ENCODE results near the gene TAMALIN.
A peak's percentile ranks its signal among the peaks of the same experiment; 100 is the strongest.

TAMALIN gene

GRCh38 chr12:51984657-51985056, 22.1 kb upstream of the TAMALIN start:
- DNase-seq (ENCODE audit: low read depth in 2 of 2), result no peak

- no peak for DNase-seq (ENCODE audit: low read depth in 2 of 2)
These were observed 21.5 kb upstream of the TAMALIN start for GRCh38 chr12:51985154-51985835.

- DNase-seq (ENCODE audit: low read depth in 2 of 2), result no peak
These were observed 19.9 kb upstream of the TAMALIN start for GRCh38 chr12:51986834-51987233.

- DNase-seq (ENCODE audit: low read depth in 2 of 2), result no peak
These were observed 14.5 kb upstream of the TAMALIN start for GRCh38 chr12:51992246-51992645.

GRCh38 chr12:51994539-51994820, 12.3 kb upstream of the TAMALIN start:
- DNase-seq (ENCODE audit: low read depth in 2 of 2), result no peak

- no peak for DNase-seq (ENCODE audit: low read depth in 2 of 2)
These were observed 11.8 kb upstream of the TAMALIN start for GRCh38 chr12:51994959-51995358.

GRCh38 chr12:51997136-51997535, 9.6 kb upstream of the TAMALIN start:
- DNase-seq (ENCODE audit: low read depth in 2 of 2), result no peak

- DNase-seq (ENCODE audit: low read depth in 2 of 2), result no peak
These were observed 3.7 kb upstream of the TAMALIN start for GRCh38 chr12:52003016-52003550.

GRCh38 chr12:52003591-52003990, 3.2 kb upstream of the TAMALIN start:
- DNase-seq (ENCODE audit: low read depth in 2 of 2), result no peak

- DNase-seq (ENCODE audit: low read depth in 2 of 2), result no peak
These were observed 2.6 kb upstream of the TAMALIN start for GRCh38 chr12:52004042-52004648.

GRCh38 chr12:52005218-52005902, 1.4 kb upstream of the TAMALIN start:
- no peak for DNase-seq (ENCODE audit: low read depth in 2 of 2)

- DNase-seq (ENCODE audit: low read depth in 2 of 2), result peak in 1 of 2 donors; percentile 15
These were observed 643 bp upstream of the TAMALIN start for GRCh38 chr12:52005903-52006703.

GRCh38 chr12:52007158-52007921, 594 bp downstream of the TAMALIN start:
- no peak for DNase-seq (ENCODE audit: low read depth in 2 of 2)

GRCh38 chr12:52007982-52008510, 1.3 kb downstream of the TAMALIN start:
- DNase-seq (ENCODE audit: low read depth in 2 of 2), result no peak

GRCh38 chr12:52009081-52009751, 2.5 kb downstream of the TAMALIN start:
- DNase-seq (ENCODE audit: low read depth in 2 of 2), result no peak

- DNase-seq (ENCODE audit: low read depth in 2 of 2), result no peak
These were observed 3.4 kb downstream of the TAMALIN start for GRCh38 chr12:52010152-52010622.

- DNase-seq (ENCODE audit: low read depth in 2 of 2), result no peak
These were observed 4.2 kb downstream of the TAMALIN start for GRCh38 chr12:52010692-52011601.

GRCh38 chr12:52011602-52012214, 5.0 kb downstream of the TAMALIN start:
- DNase-seq (ENCODE audit: low read depth in 2 of 2), result no peak
